IPS DF 6.9 (cell line): Measurements from ENCODE around the gene MUC4.
"Not testable (repeated sequence)": the region's sequence is repeated elsewhere in the genome, so short reads cannot be mapped to it uniquely, and the experiment has no call there.

ENCODE experiments used
- DNase-seq: peaks from one replicate; pipeline ENCODE4 v3.0.0-alpha.2; 2013; ENCODE audit warnings: low read depth, low spot score
- H3K27ac ChIP-seq: one replicate; pipeline ENCODE4 v1.5.1; 2013; ENCODE audit warnings: low read length, control low read depth
- H3K27me3 ChIP-seq: 2 replicates; pipeline ENCODE4 v1.6.1; 2013; ENCODE audit warnings: mild to moderate bottlenecking, low read length; ENCODE audit not compliant: control insufficient read depth, insufficient read depth
- H3K36me3 ChIP-seq: 2 replicates; pipeline ENCODE4 v1.6.1; 2013; ENCODE audit warnings: low read length; ENCODE audit not compliant: control insufficient read depth, insufficient read depth
- H3K4me1 ChIP-seq: 2 replicates; pipeline ENCODE4 v1.6.1; 2013; ENCODE audit warnings: low read length; ENCODE audit not compliant: control insufficient read depth, insufficient read depth
- H3K4me3 ChIP-seq: 2 replicates; pipeline ENCODE4 v1.5.1; 2013; ENCODE audit warnings: mild to moderate bottlenecking, low read length
- H3K9me3 ChIP-seq: 2 replicates; pipeline ENCODE4 v1.6.1; 2013; ENCODE audit warnings: low read length, inconsistent platforms; ENCODE audit not compliant: control insufficient read depth, insufficient read depth
- WGBS: extraction: QIAGEN DNeasy Blood & Tissue Kit; methylation state at CpG from one replicate; pipeline ENCODE4 v1.1.7; 2013; ENCODE audit warnings: mixed read lengths, missing lambda C conversion rate; ENCODE audit not compliant: insufficient read length, insufficient coverage; 5-methylcytosine and 5-hydroxymethylcytosine counted together

Gene MUC4

DNA sequence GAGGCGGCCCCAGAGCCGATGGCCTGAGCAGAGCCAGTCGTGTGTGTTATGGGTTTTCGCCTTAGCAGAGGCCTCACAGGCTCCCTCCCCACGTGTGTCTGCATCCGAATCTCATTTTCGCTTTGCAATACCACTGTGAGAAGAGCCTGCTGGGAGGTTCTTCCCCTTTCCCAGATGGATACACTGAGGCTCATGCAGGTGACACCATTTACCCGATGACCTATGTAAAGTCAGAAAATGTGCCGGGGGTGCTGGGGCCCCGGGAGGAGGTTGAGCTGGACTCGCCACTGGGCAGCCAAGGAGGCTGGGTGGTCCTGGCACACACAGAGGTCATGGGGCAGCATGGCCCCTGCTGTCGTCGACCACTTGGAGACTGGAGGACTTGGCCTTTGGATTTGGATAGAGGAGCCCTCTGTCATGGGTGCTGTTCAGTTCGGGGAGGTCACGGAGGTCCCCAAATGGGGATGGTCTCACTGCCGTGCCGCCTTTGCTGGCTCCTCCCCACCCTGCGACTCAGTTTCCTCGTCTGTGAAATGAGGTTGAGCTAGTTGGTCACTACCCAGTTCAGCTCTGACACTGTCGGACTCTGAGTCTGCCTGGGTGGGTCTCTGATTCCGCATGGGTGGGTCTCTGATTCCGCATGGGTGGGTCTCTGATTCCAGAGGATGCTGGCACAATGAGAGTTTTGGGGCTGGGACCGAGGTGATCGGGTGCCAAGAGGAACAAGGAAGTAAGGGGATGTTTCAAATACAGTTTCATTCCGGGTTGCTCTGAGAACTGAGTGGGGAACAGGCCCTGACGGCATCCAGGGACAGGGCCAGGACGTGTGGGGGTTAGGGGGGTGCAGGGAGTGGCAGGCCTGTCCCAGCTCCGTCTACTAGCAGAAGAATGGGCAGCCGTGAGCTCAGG lies 23.2 kb upstream of the MUC4 start:
- WGBS, result no CpG with 5 or more reads among the region's 29 CpGs
- Histone ChIP-seq H3K36me3 (no peaks in the 10 kb centered on the region), H3K27me3 (no peaks in the 10 kb centered on the region), H3K4me1 (peaks cover 3% of the 10 kb centered on the region), H3K9me3 (no peaks in the 10 kb centered on the region), H3K4me3 (no peak overlapping the region), H3K27ac (no peak overlapping the region)
- DNase-seq, result no peak

DNA sequence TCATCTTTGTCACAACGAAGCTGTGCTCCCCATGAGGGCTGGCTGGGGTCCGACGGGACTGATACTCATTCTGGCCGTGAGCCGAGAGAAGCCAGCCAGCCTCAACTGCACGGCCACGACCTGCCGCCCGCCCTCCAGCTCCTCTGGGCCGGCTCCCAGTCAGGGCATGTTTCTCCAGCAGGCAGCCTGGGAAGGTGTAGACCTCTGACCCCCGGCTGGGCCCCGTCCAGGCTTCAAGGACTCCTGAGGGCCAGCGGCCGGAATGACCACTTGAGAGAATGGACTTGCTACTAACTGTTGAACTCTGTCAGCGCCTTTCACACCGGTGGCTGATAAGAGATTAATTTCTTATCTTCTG lies 18.1 kb upstream of the MUC4 start:
- no peaks in the 10 kb centered on the region for H3K4me1 ChIP-seq
- no CpG with 5 or more reads among the region's 16 CpGs for WGBS
- DNase-seq, result no peak
- no peak overlapping the region for H3K27ac ChIP-seq
- no peaks in the 10 kb centered on the region for H3K9me3 ChIP-seq
- H3K27me3 ChIP-seq, result no peaks in the 10 kb centered on the region
- no peak overlapping the region for H3K4me3 ChIP-seq
- no peaks in the 10 kb centered on the region for H3K36me3 ChIP-seq

DNA sequence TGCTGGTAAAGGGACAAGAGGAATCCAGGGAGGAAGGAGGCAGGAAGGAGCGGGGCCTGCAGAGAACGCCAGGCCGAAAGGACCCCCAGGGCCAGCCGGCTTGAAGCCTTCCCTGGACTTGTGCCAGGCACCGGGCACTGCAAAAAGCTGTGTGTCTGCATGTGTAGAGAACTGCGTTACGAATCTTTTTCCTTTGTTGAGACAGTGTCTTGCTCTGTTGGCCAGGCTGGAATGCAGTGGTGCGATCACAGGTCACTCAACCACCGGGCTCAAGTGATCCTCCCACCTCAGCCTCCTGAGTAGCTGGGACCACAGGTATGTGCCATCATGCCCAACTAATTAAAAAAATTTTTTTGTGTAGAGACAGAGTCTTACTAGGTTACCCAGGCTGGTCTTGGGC lies 17.0 kb upstream of the MUC4 start:
- no peak overlapping the region for H3K4me3 ChIP-seq
- H3K27me3 ChIP-seq, result no peaks in the 10 kb centered on the region
- no peak overlapping the region for H3K27ac ChIP-seq
- H3K9me3 ChIP-seq, result no peaks in the 10 kb centered on the region
- DNase-seq, result no peak
- H3K4me1 ChIP-seq, result no peaks in the 10 kb centered on the region
- H3K36me3 ChIP-seq, result no peaks in the 10 kb centered on the region
- no CpG with 5 or more reads among the region's 9 CpGs for WGBS

GRCh38 chr3:195825857-195826804 lies 14.4 kb upstream of the MUC4 start:
- no peak for DNase-seq
- H3K4me3 ChIP-seq, result no peak overlapping the region
- H3K4me1 ChIP-seq, result no peaks in the 10 kb centered on the region
- no peak overlapping the region for H3K27ac ChIP-seq
- no peaks in the 10 kb centered on the region for H3K9me3 ChIP-seq
- no peaks in the 10 kb centered on the region for H3K27me3 ChIP-seq
- no CpG with 5 or more reads among the region's 47 CpGs for WGBS
- H3K36me3 ChIP-seq, result no peaks in the 10 kb centered on the region

GRCh38 chr3:195825191-195825588 lies 13.5 kb upstream of the MUC4 start:
- DNase-seq, result no peak
- WGBS, result no CpG with 5 or more reads among the region's 15 CpGs
- H3K4me3 ChIP-seq, result no peak overlapping the region
- no peaks in the 10 kb centered on the region for H3K9me3 ChIP-seq
- H3K4me1 ChIP-seq, result no peaks in the 10 kb centered on the region
- no peaks in the 10 kb centered on the region for H3K27me3 ChIP-seq
- H3K27ac ChIP-seq, result no peak overlapping the region
- H3K36me3 ChIP-seq, result no peaks in the 10 kb centered on the region

DNA sequence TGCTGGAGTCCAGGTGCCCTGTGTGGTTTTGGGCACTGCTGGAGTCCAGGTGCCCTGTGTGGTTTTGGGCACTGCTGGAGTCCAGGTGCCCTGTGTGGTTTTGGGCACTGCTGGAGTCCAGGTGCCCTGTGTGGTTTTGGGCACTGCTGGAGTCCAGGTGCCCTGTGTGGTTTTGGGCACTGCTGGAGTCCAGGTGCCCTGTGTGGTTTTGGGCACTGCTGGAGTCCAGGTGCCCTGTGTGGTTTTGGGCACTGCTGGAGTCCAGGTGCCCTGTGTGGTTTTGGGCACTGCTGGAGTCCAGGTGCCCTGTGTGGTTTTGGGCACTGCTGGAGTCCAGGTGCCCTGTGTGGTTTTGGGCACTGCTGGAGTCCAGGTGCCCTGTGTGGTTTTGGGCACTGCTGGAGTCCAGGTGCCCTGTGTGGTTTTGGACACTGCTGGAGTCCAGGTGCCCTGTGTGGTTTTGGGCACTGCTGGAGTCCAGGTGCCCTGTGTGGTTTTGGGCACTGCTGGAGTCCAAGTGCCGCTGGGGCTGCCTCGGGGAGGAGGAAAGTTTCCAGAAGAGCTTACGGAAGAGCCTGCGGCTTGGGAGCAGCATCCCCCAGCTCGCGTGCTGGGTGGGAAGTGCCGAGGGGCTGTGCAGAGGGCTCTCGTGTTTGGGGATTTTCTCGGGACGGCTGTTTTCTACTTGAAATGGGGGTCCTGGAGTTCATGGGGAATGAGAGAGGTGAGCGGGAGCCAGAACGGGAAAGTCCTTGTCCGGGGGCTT lies 12.9 kb upstream of the MUC4 start:
- DNase-seq, H3K4me1 ChIP-seq, H3K27me3 ChIP-seq, H3K27ac ChIP-seq, H3K9me3 ChIP-seq, H3K4me3 ChIP-seq, H3K36me3 ChIP-seq: not testable (repeated sequence)
- WGBS, result no CpG with 5 or more reads among the region's 13 CpGs

GRCh38 chr3:195823999-195824398 lies 12.3 kb upstream of the MUC4 start:
- no peaks in the 10 kb centered on the region for H3K4me1 ChIP-seq
- DNase-seq, result no peak
- WGBS, result no CpG with 5 or more reads among the region's 13 CpGs
- no peak overlapping the region for H3K27ac ChIP-seq
- no peaks in the 10 kb centered on the region for H3K27me3 ChIP-seq
- H3K4me3 ChIP-seq, result no peak overlapping the region
- H3K9me3 ChIP-seq, result no peaks in the 10 kb centered on the region
- no peaks in the 10 kb centered on the region for H3K36me3 ChIP-seq

- no peak overlapping the region for H3K27ac ChIP-seq
- no peaks in the 10 kb centered on the region for H3K4me1 ChIP-seq
- H3K36me3 ChIP-seq, result no peaks in the 10 kb centered on the region
- no peak overlapping the region for H3K4me3 ChIP-seq
- no CpG with 5 or more reads among the region's 10 CpGs for WGBS
- H3K27me3 ChIP-seq, result no peaks in the 10 kb centered on the region
- H3K9me3 ChIP-seq, result no peaks in the 10 kb centered on the region
- DNase-seq, result no peak
Measured at GRCh38 chr3:195823280-195823679, 11.6 kb upstream of the MUC4 start.

DNA sequence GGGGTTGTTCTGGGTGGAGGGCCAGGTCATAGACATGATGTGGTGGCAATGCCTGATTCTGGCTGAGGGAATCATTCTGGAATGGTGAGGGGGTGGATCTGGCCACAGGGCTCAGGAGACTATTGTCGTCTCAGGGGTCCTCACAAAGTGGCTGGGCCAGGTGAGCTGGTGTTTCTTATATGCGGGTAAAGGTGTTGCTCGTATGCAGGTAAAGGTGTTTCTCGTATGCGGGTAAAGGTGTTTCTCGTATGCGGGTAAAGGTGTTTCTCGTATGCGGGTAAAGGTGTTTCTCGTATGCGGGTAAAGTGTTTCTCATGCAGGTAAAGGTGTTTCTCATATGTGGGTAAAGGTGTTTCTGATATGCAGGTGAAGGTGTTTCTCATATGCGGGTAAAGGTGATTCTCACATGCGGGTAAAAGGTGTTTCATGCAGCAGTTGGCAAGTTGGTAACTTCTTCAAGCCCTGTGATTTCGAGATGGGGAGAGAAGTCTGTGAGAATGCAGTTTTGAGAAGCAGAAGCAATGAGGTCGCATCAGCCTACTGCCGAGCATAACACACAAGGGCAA lies 10.5 kb upstream of the MUC4 start:
- no peak for DNase-seq
- no CpG with 5 or more reads among the region's 16 CpGs for WGBS
- Histone ChIP-seq H3K9me3 (no peaks in the 10 kb centered on the region), H3K27ac (no peak overlapping the region), H3K36me3 (no peaks in the 10 kb centered on the region), H3K27me3 (no peaks in the 10 kb centered on the region), H3K4me1 (no peaks in the 10 kb centered on the region), H3K4me3 (no peak overlapping the region)
